GM12878 (cell line): ENCODE measurements around the gene IFT122. TPM values are rescaled to one million over a fixed set of nuclear protein-coding genes. Genes with fewer than 3 reads are reported as not detected.

Experiments used
- BACH1 ChIP-seq: fragments of 450-650 bp; IDR thresholded peaks from 2 replicates; pipeline ENCODE4 v1.6.1; 2017; ENCODE audit warnings: mild to moderate bottlenecking, borderline replicate concordance
- EP300 ChIP-seq, 2 experiments: fragments of 150-350 bp in 1 of 2; IDR thresholded peaks; 2 replicates each; pipeline ENCODE4 v1.6.1; 2011 to 2012; ENCODE audit warnings: low read depth in 2 of 2, low read length in 2 of 2, borderline replicate concordance in 1 of 2, improper control_type of control experiment in 1 of 2, inconsistent platforms in 1 of 2; ENCODE audit not compliant: control insufficient read depth in 1 of 2
- GATAD2B ChIP-seq: fragments of 450-650 bp; conservative IDR thresholded peaks from 2 replicates; pipeline ENCODE4 v1.6.1; 2017; ENCODE audit warnings: low read depth, mild to moderate bottlenecking, moderate library complexity
- PML ChIP-seq: IDR thresholded peaks from 2 replicates; pipeline ENCODE4 v1.6.1; 2012; ENCODE audit warnings: low read length, inconsistent platforms
- SKIL ChIP-seq: fragments of 450-650 bp; IDR thresholded peaks from 2 replicates; pipeline ENCODE4 v1.6.1; 2017; ENCODE audit warnings: mild to moderate bottlenecking, low read depth, inconsistent platforms; ENCODE audit not compliant: poor library complexity, severe bottlenecking
- SPI1 ChIP-seq: IDR thresholded peaks from 2 replicates; pipeline ENCODE4 v1.6.1; 2011; ENCODE audit warnings: low read depth, mild to moderate bottlenecking, low read length, moderate library complexity, borderline replicate concordance; ENCODE audit not compliant: insufficient read depth
- TBL1XR1 ChIP-seq: IDR thresholded peaks from 2 replicates; pipeline ENCODE4 v1.6.1; 2012; ENCODE audit warnings: low read depth, low read length, improper control_type of control experiment
- ZNF207 ChIP-seq: fragments of 450-650 bp; IDR thresholded peaks from 2 replicates; pipeline ENCODE4 v1.6.1; 2014; ENCODE audit warnings: antibody characterized with exemption, mild to moderate bottlenecking, borderline replicate concordance
- ZNF217 ChIP-seq: fragments of 450-650 bp; IDR thresholded peaks from 2 replicates; pipeline ENCODE4 v1.6.1; 2017; ENCODE audit warnings: antibody characterized with exemption, mild to moderate bottlenecking
- polyA plus RNA-seq, 11 experiments: library from polyadenylated mRNA; depleted of rRNA in 4 of 11; unstranded in 6 of 11; stranded (reverse) in 5 of 11; fragments of >200 nt; fragmentation: Nextera tagmentation in 4 of 11; fragmentation: Illumina TruSeq in 1 of 11; extraction: Ambion mirVana in 4 of 11; extraction: Trizol in 1 of 11; gene quantifications; 1 replicate in 1 of 11; 2 replicates in 10 of 11; pipeline versions ENCODE4 v1.2.1 to v1.2.3, GENCODE V29; 2011 to 2016; ENCODE audit warnings: inconsistent platforms in 2 of 11, missing spikeins in 2 of 11, low read depth in 1 of 11
- total RNA-seq, 4 experiments: library from RNA; depleted of rRNA in 3 of 4; stranded (reverse); fragments of >200 nt in 3 of 4; fragmentation: Illumina TruSeq in 1 of 4; extraction: Trizol in 1 of 4; gene quantifications; 2 replicates each; pipeline versions ENCODE4 v1.2.1 to v1.2.3, GENCODE V29; 2013 to 2021
- TF ChIP-seq, protein P1 (sequence below): fragments of 450-650 bp; conservative IDR thresholded peaks from 2 replicates; pipeline ENCODE4 v1.6.1; 2017; ENCODE audit warnings: mild to moderate bottlenecking, moderate library complexity

The IFT122 gene
- total and polyA plus RNA-seq, 10 of the 15 experiments (the other 5 are each of a cell fraction or from before 2014, with no cell fraction given), result 1.8 to 19.2 (median 8.4) TPM

GRCh38 chr3:129439226-129439816 lies 703 bp upstream of the IFT122 start (continued):
- TF ChIP-seq BACH1 (peak; percentile 80; the same call in 1 of the 2 replicates), EP300 (IDR thresholded peaks at IDR 0.05; ENCODE audit: borderline replicate concordance in 1 of 2, control insufficient read depth in 1 of 2, low read depth in 2 of 2, low read length in 2 of 2) (no peak), GATAD2B (peak; percentile 67), SKIL (peak; percentile 12), TBL1XR1 (no peak), PML (peak; percentile 36; the same call in 1 of the 2 replicates), ZNF207 (0 out of 2 replicates have a peak, but pooled peaks have one; percentile 85), ZNF217 (peak; percentile 31; the same call in 1 of the 2 replicates), SPI1 (peak; percentile 64)
- TF ChIP-seq, protein P1, sequence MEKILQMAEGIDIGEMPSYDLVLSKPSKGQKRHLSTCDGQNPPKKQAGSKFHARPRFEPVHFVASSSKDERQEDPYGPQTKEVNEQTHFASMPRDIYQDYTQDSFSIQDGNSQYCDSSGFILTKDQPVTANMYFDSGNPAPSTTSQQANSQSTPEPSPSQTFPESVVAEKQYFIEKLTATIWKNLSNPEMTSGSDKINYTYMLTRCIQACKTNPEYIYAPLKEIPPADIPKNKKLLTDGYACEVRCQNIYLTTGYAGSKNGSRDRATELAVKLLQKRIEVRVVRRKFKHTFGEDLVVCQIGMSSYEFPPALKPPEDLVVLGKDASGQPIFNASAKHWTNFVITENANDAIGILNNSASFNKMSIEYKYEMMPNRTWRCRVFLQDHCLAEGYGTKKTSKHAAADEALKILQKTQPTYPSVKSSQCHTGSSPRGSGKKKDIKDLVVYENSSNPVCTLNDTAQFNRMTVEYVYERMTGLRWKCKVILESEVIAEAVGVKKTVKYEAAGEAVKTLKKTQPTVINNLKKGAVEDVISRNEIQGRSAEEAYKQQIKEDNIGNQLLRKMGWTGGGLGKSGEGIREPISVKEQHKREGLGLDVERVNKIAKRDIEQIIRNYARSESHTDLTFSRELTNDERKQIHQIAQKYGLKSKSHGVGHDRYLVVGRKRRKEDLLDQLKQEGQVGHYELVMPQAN, result peak; percentile 90
